ENCODE measurements around the gene SMKR1.

SMKR1 gene

DNA sequence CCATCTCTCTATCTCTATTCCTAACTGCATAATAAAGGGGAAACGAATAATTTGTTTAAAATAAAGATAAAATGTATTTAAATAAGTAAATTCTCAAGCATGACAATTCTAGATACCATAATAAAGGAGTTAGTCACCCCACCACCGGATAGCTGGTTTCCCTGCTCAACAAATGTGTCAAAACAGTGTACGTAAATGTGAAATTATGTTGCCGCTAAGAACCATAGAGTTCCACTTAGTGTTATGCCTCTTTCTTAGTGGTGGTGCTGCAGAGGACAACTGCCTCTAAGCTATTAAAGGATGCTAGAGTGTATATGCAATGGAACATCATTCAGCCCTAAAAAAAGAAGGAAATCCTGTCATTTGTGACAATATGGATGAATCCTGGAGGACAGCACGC is 42.4 kb downstream of the SMKR1 start:
- no peaks in the 10 kb centered on the region for H3K9me3 ChIP-seq (ENCODE audit: severe bottlenecking)
- no peaks in the 10 kb centered on the region for H3K27me3 ChIP-seq (ENCODE audit: insufficient read depth, low read depth, severe bottlenecking)
- H3K27ac ChIP-seq = no peak overlapping the region
- DNase-seq = no peak
- no peak overlapping the region for H3K4me3 ChIP-seq (ENCODE audit: low read depth, low read length)
- no peaks in the 10 kb centered on the region for H3K36me3 ChIP-seq
- TF ChIP-seq, protein P1, sequence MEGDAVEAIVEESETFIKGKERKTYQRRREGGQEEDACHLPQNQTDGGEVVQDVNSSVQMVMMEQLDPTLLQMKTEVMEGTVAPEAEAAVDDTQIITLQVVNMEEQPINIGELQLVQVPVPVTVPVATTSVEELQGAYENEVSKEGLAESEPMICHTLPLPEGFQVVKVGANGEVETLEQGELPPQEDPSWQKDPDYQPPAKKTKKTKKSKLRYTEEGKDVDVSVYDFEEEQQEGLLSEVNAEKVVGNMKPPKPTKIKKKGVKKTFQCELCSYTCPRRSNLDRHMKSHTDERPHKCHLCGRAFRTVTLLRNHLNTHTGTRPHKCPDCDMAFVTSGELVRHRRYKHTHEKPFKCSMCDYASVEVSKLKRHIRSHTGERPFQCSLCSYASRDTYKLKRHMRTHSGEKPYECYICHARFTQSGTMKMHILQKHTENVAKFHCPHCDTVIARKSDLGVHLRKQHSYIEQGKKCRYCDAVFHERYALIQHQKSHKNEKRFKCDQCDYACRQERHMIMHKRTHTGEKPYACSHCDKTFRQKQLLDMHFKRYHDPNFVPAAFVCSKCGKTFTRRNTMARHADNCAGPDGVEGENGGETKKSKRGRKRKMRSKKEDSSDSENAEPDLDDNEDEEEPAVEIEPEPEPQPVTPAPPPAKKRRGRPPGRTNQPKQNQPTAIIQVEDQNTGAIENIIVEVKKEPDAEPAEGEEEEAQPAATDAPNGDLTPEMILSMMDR (IDR thresholded peaks at IDR 0.05; ENCODE audit: low read depth, low read length) = no peak

DNA sequence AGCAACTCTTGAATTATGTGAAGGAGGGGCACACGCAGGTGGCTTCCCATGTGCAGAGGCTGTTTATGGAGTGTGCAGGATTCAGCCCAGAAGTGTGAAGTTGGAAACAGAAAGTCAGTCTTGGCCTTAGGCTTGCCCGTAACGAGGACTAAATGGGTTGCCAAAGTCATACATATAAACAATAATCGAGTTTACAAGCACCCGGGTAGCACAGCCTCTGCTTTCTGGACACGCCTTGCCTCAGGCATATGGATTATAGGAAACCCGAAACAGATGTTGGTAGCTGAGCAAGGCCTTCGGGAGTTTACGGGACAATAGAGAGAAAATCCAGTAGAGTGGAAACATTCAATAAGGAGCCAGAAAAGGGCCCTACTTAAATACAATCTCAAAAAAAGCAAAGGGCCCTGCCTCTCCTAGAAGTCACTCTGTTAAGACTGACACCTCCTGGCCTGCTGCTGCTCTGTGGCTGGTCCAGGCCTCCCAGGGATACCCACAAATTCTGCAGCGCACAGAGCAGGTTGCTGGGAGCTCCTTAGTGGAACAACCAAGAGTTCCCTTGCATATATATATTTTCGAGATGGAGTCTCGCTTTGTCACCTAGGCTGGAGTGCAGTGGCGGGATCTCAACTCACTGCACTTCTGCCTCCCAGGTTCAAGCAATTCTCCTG is 48.5 kb downstream of the SMKR1 start:
- no peaks in the 10 kb centered on the region for H3K36me3 ChIP-seq
- no peak for DNase-seq
- H3K9me3 ChIP-seq (ENCODE audit: severe bottlenecking) = no peaks in the 10 kb centered on the region
- H3K27me3 ChIP-seq (ENCODE audit: insufficient read depth, low read depth, severe bottlenecking) = no peaks in the 10 kb centered on the region
- no peak overlapping the region for H3K4me3 ChIP-seq (ENCODE audit: low read depth, low read length)
- no peak overlapping the region for H3K27ac ChIP-seq
- TF ChIP-seq, protein P1 (IDR thresholded peaks at IDR 0.05; ENCODE audit: low read depth, low read length) = no peak

DNA sequence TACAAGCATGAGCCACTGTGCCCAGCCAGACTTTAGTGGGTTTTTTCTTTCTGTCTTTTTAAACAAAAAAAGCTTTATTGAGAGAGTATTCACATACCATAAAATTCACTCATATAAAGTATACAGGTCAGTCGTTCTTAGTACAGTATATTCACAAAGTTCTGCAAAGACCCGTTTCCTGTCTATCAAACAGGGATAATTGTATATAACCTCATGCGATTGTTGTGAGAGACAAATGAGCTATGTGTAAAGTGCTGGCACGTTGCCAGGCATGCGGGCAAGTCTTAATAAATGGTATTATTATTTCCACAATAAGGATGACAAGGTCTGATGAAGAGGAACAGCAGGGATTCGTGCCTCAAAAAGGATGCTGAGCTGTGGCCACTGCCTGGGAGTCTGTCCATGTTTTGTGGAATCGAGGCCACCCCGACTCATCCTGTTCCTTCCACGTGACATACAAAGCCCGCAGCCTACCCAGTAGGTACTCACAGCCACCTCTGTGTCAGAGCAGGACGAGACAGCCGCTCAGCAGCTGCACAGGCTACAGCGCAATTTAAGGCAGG is 51.6 kb downstream of the SMKR1 start:
- no peaks in the 10 kb centered on the region for H3K27me3 ChIP-seq (ENCODE audit: insufficient read depth, low read depth, severe bottlenecking)
- no peak overlapping the region for H3K4me3 ChIP-seq (ENCODE audit: low read depth, low read length)
- H3K36me3 ChIP-seq = no peaks in the 10 kb centered on the region
- TF ChIP-seq, protein P1 (IDR thresholded peaks at IDR 0.05; ENCODE audit: low read depth, low read length) = no peak
- H3K9me3 ChIP-seq (ENCODE audit: severe bottlenecking) = no peaks in the 10 kb centered on the region
- no peak overlapping the region for H3K27ac ChIP-seq
- no peak for DNase-seq

DNA sequence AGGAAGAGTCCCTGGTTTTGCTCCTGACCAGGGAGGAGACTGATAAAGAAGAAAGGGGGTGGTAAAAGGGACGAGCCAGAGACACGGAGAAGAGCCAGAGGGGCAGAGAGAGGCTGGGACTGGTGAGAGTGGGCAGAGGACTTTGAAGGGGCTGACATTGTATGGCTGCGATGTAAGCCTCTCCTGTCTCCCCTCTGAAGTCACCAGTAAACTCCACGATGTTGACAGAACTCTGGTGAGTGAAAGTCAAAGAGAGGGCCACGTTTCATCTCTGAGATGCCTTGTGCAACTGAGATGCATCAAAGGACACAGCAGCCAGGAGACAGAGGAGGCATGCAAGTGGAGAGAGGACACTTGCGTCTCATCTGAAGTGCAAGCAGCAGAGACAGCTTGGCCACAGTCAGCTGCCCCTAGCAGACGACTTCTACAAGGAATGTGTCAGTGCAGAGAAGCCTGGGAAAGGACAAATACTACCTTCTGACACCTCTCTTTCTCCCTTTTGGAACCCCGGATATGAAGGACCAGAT is 54.3 kb downstream of the SMKR1 start:
- Histone ChIP-seq H3K4me3 (ENCODE audit: low read depth, low read length) (no peak overlapping the region), H3K27ac (no peak overlapping the region), H3K36me3 (no peaks in the 10 kb centered on the region), H3K27me3 (ENCODE audit: insufficient read depth, low read depth, severe bottlenecking) (no peaks in the 10 kb centered on the region), H3K9me3 (ENCODE audit: severe bottlenecking) (no peaks in the 10 kb centered on the region)
- DNase-seq = no peak
- TF ChIP-seq, protein P1 (IDR thresholded peaks at IDR 0.05; ENCODE audit: low read depth, low read length) = no peak

DNA sequence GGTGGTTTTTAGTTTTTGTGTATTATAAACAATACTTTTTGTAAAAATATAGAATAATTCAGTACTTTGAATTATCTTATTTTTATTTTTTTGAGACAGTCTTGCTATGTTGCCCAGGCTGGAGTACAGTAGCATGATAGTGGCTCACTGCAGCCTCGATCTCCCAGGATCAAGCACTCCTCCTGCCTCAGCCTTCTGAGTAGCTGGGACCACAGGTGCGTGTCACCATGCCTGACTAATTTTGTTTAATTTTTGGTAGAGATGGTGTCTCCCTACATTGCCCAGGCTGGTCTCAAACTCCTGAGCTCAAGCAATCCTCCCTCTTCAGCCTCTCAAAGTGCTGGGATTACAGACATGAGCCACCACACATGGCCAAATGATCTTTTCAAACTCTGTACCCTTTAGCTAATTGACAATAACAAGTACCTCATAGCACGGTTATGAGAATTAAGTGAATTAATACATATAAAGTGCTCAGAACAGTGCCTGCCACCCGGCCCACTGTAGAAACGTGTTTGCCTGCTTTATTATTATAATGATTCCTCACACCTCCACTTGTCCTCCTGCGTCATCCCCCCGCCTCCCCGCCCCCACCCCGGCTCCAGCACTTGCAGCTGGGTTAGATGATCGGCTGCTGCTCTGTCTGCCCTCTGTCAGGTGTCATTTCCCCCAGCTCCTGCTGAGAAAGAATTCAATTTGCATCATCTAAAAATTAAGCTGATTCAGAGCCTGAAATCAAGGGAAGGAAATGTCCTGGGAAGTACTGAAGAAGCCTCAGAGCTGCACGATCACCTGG is 55.6 kb downstream of the SMKR1 start:
- no peaks in the 10 kb centered on the region for H3K36me3 ChIP-seq
- no peak for DNase-seq
- no peak overlapping the region for H3K4me3 ChIP-seq (ENCODE audit: low read depth, low read length)
- TF ChIP-seq, protein P1 (IDR thresholded peaks at IDR 0.05; ENCODE audit: low read depth, low read length) = no peak
- H3K27me3 ChIP-seq (ENCODE audit: insufficient read depth, low read depth, severe bottlenecking) = no peaks in the 10 kb centered on the region
- no peak overlapping the region for H3K27ac ChIP-seq
- H3K9me3 ChIP-seq (ENCODE audit: severe bottlenecking) = no peaks in the 10 kb centered on the region
